MM.1S (cell line): ENCODE measurements around the gene CLCF1.

ENCODE experiments used
- DNase-seq: peaks from one replicate; pipeline ENCODE4 v3.0.0-alpha.2; 2015
- H2AFZ ChIP-seq: fragments of 300-600 bp; sonication (generic); 2 replicates; pipeline ENCODE4 v1.6.0; 2016; ENCODE audit warnings: antibody characterized with exemption, low read length
- H3F3A ChIP-seq: fragments of 300-600 bp; sonication (generic); 2 replicates; pipeline ENCODE4 v1.6.1; 2016; ENCODE audit warnings: mild to moderate bottlenecking, antibody characterized with exemption, low read length, moderate library complexity, mixed read lengths; ENCODE audit not compliant: insufficient read depth
- H3K27ac ChIP-seq: fragments of 300-600 bp; sonication (generic); 2 replicates; pipeline ENCODE4 v1.5.1; 2016; ENCODE audit warnings: mild to moderate bottlenecking, low read length
- H3K27me3 ChIP-seq: fragments of 300-600 bp; sonication (generic); replicated peaks from 2 replicates; pipeline ENCODE4 v1.6.0; 2016; ENCODE audit warnings: low read length; ENCODE audit not compliant: insufficient read depth
- H3K36me3 ChIP-seq: fragments of 300-600 bp; sonication (generic); replicated peaks from 2 replicates; pipeline ENCODE4 v1.6.1; 2016; ENCODE audit warnings: mild to moderate bottlenecking, low read length, mixed read lengths; ENCODE audit not compliant: insufficient read depth
- H3K4me1 ChIP-seq: fragments of 300-600 bp; sonication (generic); 2 replicates; pipeline ENCODE4 v1.6.1; 2016; ENCODE audit warnings: low read length, mixed read lengths
- H3K4me2 ChIP-seq: fragments of 300-600 bp; sonication (generic); 2 replicates; pipeline ENCODE4 v1.6.0; 2016; ENCODE audit warnings: low read depth, low read length
- H3K4me3 ChIP-seq: fragments of 300-600 bp; sonication (generic); 2 replicates; pipeline ENCODE4 v1.5.1; 2016; ENCODE audit warnings: low read length, mixed read lengths
- H3K79me2 ChIP-seq: fragments of 300-600 bp; sonication (generic); 2 replicates; pipeline ENCODE4 v1.6.1; 2016; ENCODE audit warnings: mixed run types, low read length, mixed read lengths
- H3K9ac ChIP-seq: fragments of 300-600 bp; sonication (generic); 2 replicates; pipeline ENCODE4 v1.6.1; 2016; ENCODE audit warnings: low read length, mixed read lengths
- H3K9me2 ChIP-seq: fragments of 300-600 bp; sonication (generic); replicated peaks from 2 replicates; pipeline ENCODE4 v1.6.1; 2016; ENCODE audit warnings: mild to moderate bottlenecking, low read length, mixed read lengths; ENCODE audit not compliant: insufficient read depth
- H3K9me3 ChIP-seq: fragments of 300-600 bp; sonication (generic); replicated peaks from 2 replicates; pipeline ENCODE4 v1.6.1; 2016; ENCODE audit warnings: mild to moderate bottlenecking, low read length, mixed read lengths; ENCODE audit not compliant: insufficient read depth
- H4K20me1 ChIP-seq: fragments of 300-600 bp; sonication (generic); 2 replicates; pipeline ENCODE4 v1.6.1; 2016; ENCODE audit warnings: mild to moderate bottlenecking, low read length, moderate library complexity, mixed read lengths; ENCODE audit not compliant: insufficient read depth
- EZH2 ChIP-seq: fragments of 300-600 bp; sonication (generic); optimal IDR thresholded peaks from 2 replicates; pipeline ENCODE3; 2017; ENCODE audit warnings: low read depth, mild to moderate bottlenecking, antibody characterized with exemption, low read length, mixed read lengths
- EZH2phosphoT487 ChIP-seq: fragments of 300-600 bp; sonication (generic); IDR thresholded peaks from 2 replicates; pipeline ENCODE4 v1.6.1; 2018; ENCODE audit warnings: antibody characterized with exemption, low read length
- TF ChIP-seq, protein P1 (sequence below): fragments of 300-600 bp; sonication (generic); IDR thresholded peaks from 2 replicates; pipeline ENCODE4 v1.5.1; 2016; ENCODE audit warnings: antibody characterized with exemption, low read length, mixed read lengths

The CLCF1 gene

DNA sequence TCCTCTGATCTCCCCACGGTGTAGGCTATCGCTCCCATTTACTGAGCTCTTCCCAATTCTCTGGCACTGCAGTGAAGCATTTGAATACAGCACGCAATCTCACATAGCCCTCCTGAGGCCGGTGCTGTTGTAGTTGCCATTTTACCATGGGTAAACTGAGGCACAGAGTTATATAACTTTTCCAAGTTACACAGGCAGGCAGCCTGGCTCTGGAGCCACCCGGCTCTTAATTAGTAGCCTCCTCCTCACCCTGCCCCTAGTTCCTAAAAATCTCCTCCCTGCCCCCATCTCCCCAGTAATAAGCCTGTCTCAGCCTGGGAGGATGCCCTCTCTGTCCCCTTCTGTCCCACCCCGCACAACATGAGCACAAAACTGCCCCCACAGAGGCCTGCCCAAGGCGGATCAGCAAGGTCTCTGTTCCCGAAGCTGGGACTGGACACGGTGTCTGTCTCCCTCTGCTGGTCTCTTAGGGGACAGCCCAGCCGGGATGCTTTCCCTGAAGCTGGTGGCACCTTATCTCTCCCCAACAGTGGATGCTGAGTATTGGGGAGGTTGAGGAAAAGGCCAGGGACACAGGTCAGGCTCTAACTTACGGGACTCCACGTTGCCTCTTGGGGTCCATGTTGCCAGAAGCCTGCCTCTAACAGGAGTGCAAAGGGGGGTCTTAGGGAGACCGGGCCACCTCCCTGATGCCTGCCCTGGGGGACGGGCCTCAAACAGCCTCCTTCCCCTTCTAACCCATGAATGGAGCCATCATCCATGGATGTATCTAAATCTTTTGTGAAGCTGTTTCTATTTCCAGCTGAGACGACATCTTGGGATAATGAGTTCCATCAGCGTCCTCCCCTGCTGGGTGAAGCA lies 9.1 kb upstream of the CLCF1 start:
- peaks cover 6% of the 10 kb centered on the region; the same call in 1 of the 2 replicates for H3K27me3 ChIP-seq
- H3K79me2 ChIP-seq: no peaks in the 10 kb centered on the region
- 0 out of 2 replicates have a peak overlapping the region, but pooled peaks have one; percentile 51 for H2AFZ ChIP-seq
- H4K20me1 ChIP-seq: no peaks in the 10 kb centered on the region
- no peak overlapping the region for H3K4me2 ChIP-seq
- H3K4me1 ChIP-seq: peaks cover 13% of the 10 kb centered on the region
- H3F3A ChIP-seq: no peaks in the 10 kb centered on the region
- H3K9me2 ChIP-seq: no peaks in the 10 kb centered on the region
- no peak for TF ChIP-seq EZH2phosphoT487
- TF ChIP-seq, protein P1, sequence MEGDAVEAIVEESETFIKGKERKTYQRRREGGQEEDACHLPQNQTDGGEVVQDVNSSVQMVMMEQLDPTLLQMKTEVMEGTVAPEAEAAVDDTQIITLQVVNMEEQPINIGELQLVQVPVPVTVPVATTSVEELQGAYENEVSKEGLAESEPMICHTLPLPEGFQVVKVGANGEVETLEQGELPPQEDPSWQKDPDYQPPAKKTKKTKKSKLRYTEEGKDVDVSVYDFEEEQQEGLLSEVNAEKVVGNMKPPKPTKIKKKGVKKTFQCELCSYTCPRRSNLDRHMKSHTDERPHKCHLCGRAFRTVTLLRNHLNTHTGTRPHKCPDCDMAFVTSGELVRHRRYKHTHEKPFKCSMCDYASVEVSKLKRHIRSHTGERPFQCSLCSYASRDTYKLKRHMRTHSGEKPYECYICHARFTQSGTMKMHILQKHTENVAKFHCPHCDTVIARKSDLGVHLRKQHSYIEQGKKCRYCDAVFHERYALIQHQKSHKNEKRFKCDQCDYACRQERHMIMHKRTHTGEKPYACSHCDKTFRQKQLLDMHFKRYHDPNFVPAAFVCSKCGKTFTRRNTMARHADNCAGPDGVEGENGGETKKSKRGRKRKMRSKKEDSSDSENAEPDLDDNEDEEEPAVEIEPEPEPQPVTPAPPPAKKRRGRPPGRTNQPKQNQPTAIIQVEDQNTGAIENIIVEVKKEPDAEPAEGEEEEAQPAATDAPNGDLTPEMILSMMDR: peak; percentile 98
- no peak overlapping the region for H3K4me3 ChIP-seq
- H3K9me3 ChIP-seq: no peaks in the 10 kb centered on the region
- no peak overlapping the region for H3K27ac ChIP-seq
- H3K36me3 ChIP-seq: no peaks in the 10 kb centered on the region
- DNase-seq: peak; percentile 71
- H3K9ac ChIP-seq: no peak overlapping the region

DNA sequence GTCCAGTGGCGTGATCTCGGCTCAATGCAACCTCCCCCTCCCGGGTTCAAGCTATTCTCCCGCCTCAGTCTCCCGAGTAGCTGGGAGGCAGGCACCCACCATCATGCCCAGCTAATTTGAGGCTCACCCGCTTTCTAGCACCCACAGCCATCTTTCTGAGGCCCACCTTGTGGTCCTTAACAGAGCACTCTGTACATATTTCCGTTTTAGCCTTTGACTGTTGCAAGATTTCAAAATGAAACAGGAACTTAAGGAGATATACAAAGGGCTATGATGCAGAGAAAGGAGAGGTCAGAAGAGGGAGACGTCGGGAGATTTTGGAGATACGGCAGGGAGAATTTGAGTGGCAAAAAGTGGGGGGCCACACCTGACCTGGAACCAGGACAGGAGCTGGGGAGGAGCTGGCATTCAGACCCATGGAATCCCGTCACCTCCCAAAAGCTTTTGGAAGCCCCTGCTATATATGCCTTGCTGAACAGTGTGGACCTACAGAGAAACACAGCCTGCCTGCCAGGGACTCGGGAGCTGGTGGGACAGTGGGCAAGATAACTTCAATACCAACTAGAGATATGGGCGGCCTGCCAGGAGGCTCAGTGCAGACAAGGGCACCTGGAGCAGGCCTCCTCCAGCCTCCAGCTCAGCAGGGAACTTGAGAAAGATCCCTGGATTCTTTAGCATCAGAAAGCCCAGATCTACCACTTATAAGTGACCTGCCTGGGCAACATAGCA lies 8.0 kb upstream of the CLCF1 start:
- H3K4me2 ChIP-seq: peak overlapping the region; percentile 25; the same call in 1 of the 2 replicates
- H3K27me3 ChIP-seq: peaks cover 14% of the 10 kb centered on the region
- no peaks in the 10 kb centered on the region for H4K20me1 ChIP-seq
- no peak overlapping the region; the same call in 1 of the 2 replicates for H3K9ac ChIP-seq
- no peaks in the 10 kb centered on the region for H3K79me2 ChIP-seq
- TF ChIP-seq EZH2phosphoT487: no peak
- TF ChIP-seq EZH2: no peak
- TF ChIP-seq, protein P1: no peak
- DNase-seq: no peak
- no peak overlapping the region for H3K27ac ChIP-seq
- H3K9me2 ChIP-seq: no peaks in the 10 kb centered on the region
- H3K36me3 ChIP-seq: no peaks in the 10 kb centered on the region
- H3K4me3 ChIP-seq: no peak overlapping the region
- H3F3A ChIP-seq: no peaks in the 10 kb centered on the region
- no peaks in the 10 kb centered on the region for H3K9me3 ChIP-seq
- peak overlapping the region; percentile 40; the same call in 1 of the 2 replicates for H2AFZ ChIP-seq
- H3K4me1 ChIP-seq: peaks cover 13% of the 10 kb centered on the region

DNA sequence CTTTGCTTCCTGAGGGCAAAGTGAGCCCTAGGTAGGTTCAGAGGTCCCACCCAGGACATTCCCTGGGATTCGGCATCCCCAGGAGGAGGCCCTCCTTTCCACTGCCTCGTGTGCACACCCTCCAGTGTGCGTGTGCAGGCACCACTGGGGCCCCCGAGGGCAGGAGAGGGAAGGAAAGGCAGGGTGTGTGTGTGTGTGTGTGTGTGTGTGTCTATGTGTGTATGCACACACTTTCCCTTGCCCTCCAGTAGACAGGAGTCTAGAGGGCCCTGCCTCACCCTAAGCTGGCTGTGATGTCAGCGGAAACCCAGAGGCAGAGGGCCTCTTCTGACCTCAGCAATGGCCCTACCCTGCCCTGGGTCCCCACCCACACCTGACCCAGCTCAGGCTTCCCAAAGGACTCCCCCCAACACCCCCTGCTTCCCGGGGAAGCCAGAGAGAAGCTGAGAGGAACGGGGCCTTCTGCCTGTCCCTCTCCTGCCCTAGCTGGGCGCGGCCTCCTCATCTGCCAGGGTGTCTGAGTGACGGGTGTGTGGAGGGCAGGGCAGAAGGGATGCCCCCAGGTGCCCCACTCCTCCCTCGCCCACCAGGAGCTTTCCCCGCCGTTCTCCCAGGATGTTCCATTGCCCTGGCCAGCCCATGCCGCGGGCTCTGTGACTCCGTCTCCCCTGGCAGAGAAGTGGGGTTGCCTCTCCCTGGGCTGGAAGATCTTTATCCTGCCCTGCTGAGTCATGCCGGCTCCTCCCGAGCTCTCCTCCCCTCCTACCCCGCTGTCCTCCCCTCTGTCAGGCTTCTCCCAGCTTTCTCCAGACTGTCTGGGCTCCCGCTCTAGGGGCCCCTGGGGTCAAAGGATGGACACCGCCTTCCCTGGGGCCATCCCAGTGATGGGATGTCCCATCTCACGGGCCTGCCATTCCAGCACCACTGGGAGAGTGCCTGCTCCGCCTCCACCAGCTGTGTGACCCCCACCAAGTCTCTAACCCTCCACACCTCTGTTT lies 6.0 kb upstream of the CLCF1 start:
- no peak for DNase-seq
- TF ChIP-seq EZH2: no peak
- TF ChIP-seq, protein P1: no peak
- TF ChIP-seq EZH2phosphoT487: no peak
- Histone ChIP-seq H3K9me3 (no peaks in the 10 kb centered on the region), H3K9me2 (no peaks in the 10 kb centered on the region), H3K27ac (no peak overlapping the region), H4K20me1 (no peaks in the 10 kb centered on the region), H3K4me1 (peaks cover 14% of the 10 kb centered on the region), H3K4me2 (no peak overlapping the region), H3K36me3 (no peaks in the 10 kb centered on the region), H2AFZ (no peak overlapping the region), H3F3A (no peaks in the 10 kb centered on the region), H3K27me3 (peaks cover 24% of the 10 kb centered on the region), H3K4me3 (no peak overlapping the region), H3K79me2 (no peaks in the 10 kb centered on the region), H3K9ac (no peak overlapping the region)
